Prostate gland (tissue), 2 donors: ENCODE results near the gene CPEB1. TPM values are rescaled to one million over a fixed set of nuclear protein-coding genes. Genes with fewer than 3 reads are reported as not detected.

Experiments used
- DNase-seq: peaks from one replicate; pipeline ENCODE4 v3.0.0-alpha.2; 2019; ENCODE audit warnings: low spot score
- H3K27ac ChIP-seq, 2 donors: fragments of 200-600 bp; sonication (generic); 2 replicates each; pipeline ENCODE4 v1.5.1; 2017 to 2019
- H3K27me3 ChIP-seq: fragments of 200-600 bp; sonication (generic); replicated peaks from 2 replicates; pipeline ENCODE4 v1.5.1; 2019; ENCODE audit not compliant: insufficient read depth
- H3K36me3 ChIP-seq, 2 donors: fragments of 200-600 bp; sonication (generic); 1 replicate in 1 of 2; 2 replicates in 1 of 2; pipeline versions ENCODE4 v1.5.1 to v1.8.1; 2017 to 2019
- H3K4me1 ChIP-seq: fragments of 200-600 bp; sonication (generic); replicated peaks from 2 replicates; pipeline ENCODE4 v1.5.1; 2019
- H3K4me3 ChIP-seq, 2 donors: fragments of 200-600 bp; sonication (generic); 2 replicates each; pipeline ENCODE4 v1.5.1; 2017 to 2019
- H3K9me3 ChIP-seq: fragments of 200-600 bp; sonication (generic); 2 replicates; pipeline ENCODE4 v1.5.1; 2017
- CTCF ChIP-seq, 4 experiments: fragments of 200-600 bp in 2 of 4; fragments of 450-650 bp in 2 of 4; sonication (generic) in 2 of 4; IDR thresholded peaks; 1 replicate in 3 of 4; 2 replicates in 1 of 4; pipeline ENCODE4 v1.5.1; 2016 to 2019; ENCODE audit warnings: antibody characterized with exemption in 4 of 4, mild to moderate bottlenecking in 2 of 4, moderate library complexity in 2 of 4
- POLR2A ChIP-seq: fragments of 450-650 bp; IDR thresholded peaks from one replicate; pipeline ENCODE4 v1.6.1; 2016; ENCODE audit warnings: antibody characterized with exemption, mild to moderate bottlenecking
- POLR2AphosphoS5 ChIP-seq: sonication (generic); formaldehyde crosslinking; IDR thresholded peaks from one replicate; pipeline ENCODE4 v1.6.1; 2017; ENCODE audit warnings: antibody characterized with exemption
- WGBS: methylation state at CpG from one replicate; pipeline ENCODE4 v1.1.5; 2018; 5-methylcytosine and 5-hydroxymethylcytosine counted together
- intact Hi-C: fragments of 100-400 bp; cut with DNase I; formaldehyde crosslinking; loops from one replicate; pipeline ENCODE4 v1.14.2; 2022
- total RNA-seq, 2 donors: library from RNA; depleted of rRNA; stranded (reverse); fragments of >200 nt; gene quantifications; one replicate each; pipeline ENCODE4 v1.1.0, GENCODE V29; 2016

CPEB1 gene
- total RNA-seq, 2 donors from 2014 or later, result 1.7 to 51.8 TPM

DNA sequence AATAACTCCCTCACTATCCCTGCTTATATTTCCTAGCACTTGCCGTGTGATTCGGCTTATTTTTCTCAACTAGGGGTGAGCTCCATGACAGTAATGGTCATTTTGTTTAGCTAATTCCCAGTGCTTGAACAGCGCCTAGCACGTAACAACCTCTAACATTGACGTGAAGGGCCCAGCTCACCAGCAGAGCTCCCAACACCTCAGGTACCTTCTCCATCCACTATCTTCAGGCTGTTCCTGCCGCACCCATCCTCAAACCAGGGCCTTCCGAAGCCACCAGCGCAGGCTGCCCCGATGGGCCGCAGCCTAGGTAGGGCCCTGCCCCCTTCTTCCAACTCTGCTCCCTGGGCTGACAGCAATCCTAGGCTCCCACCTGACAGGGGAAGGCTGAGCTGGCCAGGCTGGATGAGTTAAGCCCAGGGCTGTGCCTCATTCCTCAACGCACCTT, 106.2 kb downstream of the CPEB1 start:
- Histone ChIP-seq H3K27me3 (no peaks in the 10 kb centered on the region), H3K36me3 (peaks cover 0 to 3% of the 10 kb centered on the region in 2 donors), H3K4me1 (peaks cover 10% of the 10 kb centered on the region), H3K9me3 (no peaks in the 10 kb centered on the region), H3K27ac (peak overlapping the region; percentile 81 to 85), H3K4me3 (peak overlapping the region; percentile 64 to 71)
- DNase-seq, result no peak
- WGBS, result 23% methylated on average over 11 of the region's 11 CpGs
- intact Hi-C loops, result loop anchor here (5.0 kb wide), 1 partner anchor 271 kb away; no protein-coding TSS in a partner anchor
- TF ChIP-seq POLR2AphosphoS5, result no peak

GRCh38 chr15:82540055-82540983, 106.8 kb downstream of the CPEB1 start, which contains the start of gene RPS17:
Gene RPS17 (minus strand): TSS chr15:82540457. CDS start chr15:82540428, 29 bp downstream.
- peak; percentile 95 for DNase-seq
- Histone ChIP-seq H3K4me1 (peaks cover 10% of the 10 kb centered on the region), H3K27ac (peak within 1 kb of the TSS; percentile 81 to 85), H3K36me3 (peaks cover 0 to 3% of the 10 kb centered on the region in 2 donors), H3K9me3 (no peaks in the 10 kb centered on the region), H3K4me3 (peak within 1 kb of the TSS; percentile 64 to 71), H3K27me3 (no peaks in the 10 kb centered on the region)
- intact Hi-C loops, result loop anchor here (5.0 kb wide), 1 partner anchor 272 kb away; no protein-coding TSS in a partner anchor
- TF ChIP-seq POLR2A, result peak; percentile 82
- peak; percentile 95 for TF ChIP-seq POLR2AphosphoS5
- TF ChIP-seq CTCF (IDR thresholded peaks at IDR 0.05), result peak; percentile 99 to 100 (median 99)
- WGBS, result under 1% methylated on average over 69 of the region's 81 CpGs

GRCh38 chr15:82539691-82540054, 107.5 kb downstream of the CPEB1 start:
- peak overlapping the region; percentile 64 to 71 for H3K4me3 ChIP-seq
- H3K9me3 ChIP-seq, result no peaks in the 10 kb centered on the region
- DNase-seq, result no peak
- no peaks in the 10 kb centered on the region for H3K27me3 ChIP-seq
- peak overlapping the region; percentile 81 to 85 for H3K27ac ChIP-seq
- peaks cover 10% of the 10 kb centered on the region for H3K4me1 ChIP-seq
- TF ChIP-seq CTCF (IDR thresholded peaks at IDR 0.05), result no peak
- no peak for TF ChIP-seq POLR2AphosphoS5
- TF ChIP-seq POLR2A, result no peak
- peaks cover 0 to 3% of the 10 kb centered on the region in 2 donors for H3K36me3 ChIP-seq
- 1% methylated on average over 23 of the region's 23 CpGs for WGBS
- intact Hi-C loops, result loop anchor here (5.0 to 10.0 kb wide), 2 partner anchors 273 to 465 kb away; no protein-coding TSS in a partner anchor

DNA sequence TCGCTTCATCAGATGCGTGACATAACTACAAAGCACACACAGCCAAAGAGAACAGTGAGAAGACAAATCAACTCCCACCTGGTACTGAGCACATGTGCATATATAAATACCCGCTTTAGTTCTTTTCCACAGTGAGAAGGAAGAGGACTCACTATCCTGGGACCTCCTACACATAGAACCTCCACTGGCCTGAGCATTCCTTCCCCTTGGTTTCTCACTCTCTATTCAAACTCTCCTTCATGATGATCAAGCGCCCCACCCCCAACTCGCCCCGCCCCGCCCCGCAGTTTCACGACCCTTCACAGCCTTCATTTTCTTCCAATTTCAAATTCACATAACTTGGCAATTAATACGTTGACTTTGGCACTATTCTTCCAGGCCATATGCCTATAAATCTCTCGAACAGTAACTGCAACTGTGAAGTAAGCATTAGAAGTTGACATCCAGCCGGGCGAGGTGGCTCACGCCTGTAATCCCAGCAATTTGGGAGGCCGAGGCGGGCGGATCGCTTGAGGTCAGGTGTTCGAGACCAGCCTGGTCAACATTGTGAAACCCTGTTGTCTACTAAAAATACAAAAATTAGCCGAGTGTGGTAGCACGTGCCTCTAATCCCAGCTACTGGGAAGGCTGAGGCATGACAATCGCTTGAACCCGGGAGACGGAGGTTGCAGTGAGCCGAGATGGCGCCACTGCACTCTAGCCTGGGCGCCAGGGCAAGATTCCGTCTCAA, 108.0 kb downstream of the CPEB1 start:
- no peaks in the 10 kb centered on the region for H3K27me3 ChIP-seq
- peak overlapping the region; percentile 81 to 85 for H3K27ac ChIP-seq
- 16% methylated on average over 28 of the region's 28 CpGs for WGBS
- peak overlapping the region; percentile 64 to 71 for H3K4me3 ChIP-seq
- no peak for TF ChIP-seq POLR2A
- no peak for TF ChIP-seq CTCF (IDR thresholded peaks at IDR 0.05)
- no peak for TF ChIP-seq POLR2AphosphoS5
- no peaks in the 10 kb centered on the region for H3K9me3 ChIP-seq
- intact Hi-C loops, result loop anchor here (10.0 kb wide), 1 partner anchor 466 kb away; no protein-coding TSS in a partner anchor
- peaks cover 10% of the 10 kb centered on the region for H3K4me1 ChIP-seq
- no peak for DNase-seq
- H3K36me3 ChIP-seq, result peaks cover 0 to 3% of the 10 kb centered on the region in 2 donors
